ENCODE results near the gene ARID4A.
"Not testable (repeated sequence)": the region's sequence is repeated elsewhere in the genome, so short reads cannot be mapped to it uniquely, and the experiment has no call there.

Gene ARID4A

DNA sequence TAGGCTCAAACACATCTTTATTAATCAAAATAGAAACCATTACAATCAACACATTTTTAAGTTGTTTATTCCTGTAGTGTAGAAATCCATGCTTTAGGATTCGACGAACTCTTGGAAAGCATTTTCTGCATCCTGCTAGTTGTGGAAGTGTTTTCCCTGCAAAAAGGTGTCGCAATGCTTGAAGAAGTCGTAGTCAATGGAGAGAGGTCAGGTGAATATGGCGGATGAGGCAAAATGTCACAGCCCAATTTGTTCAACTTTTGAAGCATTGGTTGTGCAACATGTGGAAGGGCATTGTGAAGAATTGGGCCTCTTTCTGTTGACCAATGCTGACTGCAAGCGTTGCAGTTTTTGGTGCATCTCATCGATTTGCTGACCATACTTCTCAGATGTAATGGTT is 4.2 kb upstream of the ARID4A start:
- no peak for DNase-seq (ENCODE audit: low spot score)

DNA sequence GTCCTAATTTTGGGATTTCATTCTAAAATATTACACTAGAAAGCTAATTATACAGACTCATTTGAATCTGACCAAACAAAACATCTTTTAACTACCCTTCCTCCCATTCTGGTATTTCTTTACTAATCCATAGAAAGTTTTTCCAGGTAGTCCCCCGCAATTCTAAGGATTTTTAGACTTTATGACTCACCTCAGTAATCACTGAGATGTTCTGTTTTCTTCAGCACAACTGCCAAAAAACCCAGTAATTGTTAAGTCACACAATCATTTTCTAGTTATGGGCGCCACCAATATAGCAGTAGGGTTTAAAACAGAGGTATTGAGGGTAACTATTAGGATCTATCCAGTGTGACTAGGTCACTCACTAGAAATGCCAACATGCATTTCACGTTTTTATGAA is 1.6 kb upstream of the ARID4A start:
- DNase-seq (ENCODE audit: low spot score) = no peak

DNA sequence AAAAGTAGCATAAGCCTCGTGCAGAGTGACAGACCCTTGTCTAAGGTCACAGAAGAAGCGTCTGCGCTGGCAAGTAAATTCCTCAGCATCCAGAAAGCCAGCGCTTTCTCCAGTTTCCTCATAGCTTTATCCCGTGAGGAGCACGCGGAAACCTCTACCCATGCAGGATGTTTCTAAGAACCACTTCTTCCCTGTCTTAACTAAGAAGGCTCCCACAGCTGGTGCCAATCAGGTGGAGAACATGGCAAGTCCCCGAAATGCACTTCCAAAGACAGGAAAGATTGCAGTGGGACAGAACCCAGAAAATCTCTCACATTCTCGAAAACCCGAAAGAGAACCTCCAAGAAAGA is 968 bp upstream of the ARID4A start:
- DNase-seq (ENCODE audit: low spot score) = no peak

DNA sequence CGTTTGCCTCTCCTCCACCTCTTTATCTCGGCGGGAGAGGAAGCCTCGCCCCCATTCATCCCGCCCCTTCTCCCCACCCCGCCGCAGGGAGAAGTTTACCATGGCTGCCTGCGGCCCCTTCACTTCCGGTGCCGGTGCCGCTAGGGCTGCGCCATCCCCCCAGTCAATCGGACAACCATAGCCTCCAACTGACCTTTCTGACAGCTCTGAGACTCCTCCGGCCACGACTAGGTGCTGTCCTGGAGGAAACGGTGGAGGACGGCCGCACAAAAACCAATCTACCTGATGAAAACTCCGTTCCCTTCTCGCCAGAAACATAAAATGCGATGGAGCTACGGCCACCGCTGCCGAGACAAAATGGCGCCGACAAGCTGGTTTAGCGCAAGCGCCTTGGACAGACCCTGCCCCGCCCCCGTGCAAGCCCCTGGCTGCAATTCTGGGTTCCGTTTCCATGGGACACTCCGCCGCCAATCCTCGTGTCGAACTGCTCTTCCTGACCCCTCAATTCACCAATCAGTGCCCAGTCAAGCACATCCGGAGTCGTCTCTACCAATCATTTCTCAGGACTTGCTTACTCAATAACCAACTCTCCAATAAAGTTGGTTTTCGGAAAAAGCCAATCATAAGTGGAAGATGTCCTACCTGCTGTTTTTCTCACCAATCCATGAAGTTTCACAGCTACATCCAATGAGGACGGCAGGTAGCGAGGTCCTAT is 436 bp upstream of the ARID4A start:
- peak; percentile 100 for DNase-seq (ENCODE audit: low spot score)

DNA sequence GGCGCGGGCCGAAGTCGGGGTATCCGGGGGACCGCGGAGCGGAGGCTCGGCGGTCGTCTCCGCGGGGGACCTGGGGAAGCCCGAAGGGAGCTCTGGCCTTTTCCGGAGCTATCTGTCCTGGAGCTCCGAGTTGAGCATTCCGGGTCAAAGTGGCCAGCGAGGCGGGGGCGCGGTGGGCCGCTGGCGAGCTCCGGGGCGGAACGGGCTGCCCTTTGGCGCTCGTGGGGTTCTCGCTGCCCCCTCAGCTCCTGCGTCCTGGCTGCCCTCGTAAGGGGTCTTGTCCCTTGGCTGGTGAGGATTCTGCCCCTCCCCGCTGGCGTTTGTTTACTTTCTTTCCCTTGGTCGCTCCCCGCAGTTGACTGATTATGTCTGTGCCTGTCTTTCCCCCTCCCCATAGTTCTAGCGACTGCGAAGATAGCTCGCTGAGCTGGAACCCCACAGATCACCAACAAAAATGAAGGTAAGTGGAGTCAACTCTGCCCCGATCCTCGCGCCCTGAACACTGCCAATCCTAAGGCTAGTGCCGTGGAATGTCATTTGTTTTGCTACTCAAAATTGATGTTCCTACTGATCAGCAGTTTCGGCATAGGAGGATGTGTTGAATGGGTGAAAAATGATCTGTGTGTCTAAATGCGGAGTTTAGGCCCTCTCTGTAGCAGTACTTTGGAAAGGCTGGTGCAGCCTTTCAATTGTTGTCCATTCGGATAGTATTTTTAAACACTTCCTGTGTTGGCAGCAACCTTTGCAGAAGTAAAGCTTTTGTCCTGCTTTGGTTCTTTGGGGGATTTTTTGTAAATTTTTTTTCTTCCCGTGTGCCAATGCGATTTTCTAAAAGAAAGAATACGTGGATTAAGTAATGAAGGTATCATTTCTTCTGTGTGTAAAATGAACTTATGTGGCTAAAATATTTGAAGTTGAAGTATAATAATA is 1.3 kb downstream of the ARID4A start:
- peak; percentile 35 for DNase-seq (ENCODE audit: low spot score)

DNA sequence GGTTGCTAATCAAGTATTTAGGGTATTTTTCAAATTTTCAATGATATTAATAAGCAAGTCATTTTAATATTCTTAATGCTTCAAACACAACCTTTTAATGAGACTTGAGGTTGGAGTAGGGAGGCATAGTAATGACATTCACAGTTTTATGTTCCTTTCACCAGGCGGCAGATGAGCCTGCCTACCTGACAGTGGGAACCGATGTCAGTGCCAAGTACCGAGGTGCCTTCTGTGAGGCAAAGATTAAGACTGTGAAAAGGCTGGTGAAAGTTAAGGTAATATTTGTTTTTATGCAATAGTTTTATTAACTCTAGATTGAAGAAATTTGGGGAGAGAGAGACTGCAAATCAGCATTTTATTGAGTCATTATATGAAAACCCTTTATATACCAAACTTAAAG is 3.1 kb downstream of the ARID4A start:
- no peak for DNase-seq (ENCODE audit: low spot score)

DNA sequence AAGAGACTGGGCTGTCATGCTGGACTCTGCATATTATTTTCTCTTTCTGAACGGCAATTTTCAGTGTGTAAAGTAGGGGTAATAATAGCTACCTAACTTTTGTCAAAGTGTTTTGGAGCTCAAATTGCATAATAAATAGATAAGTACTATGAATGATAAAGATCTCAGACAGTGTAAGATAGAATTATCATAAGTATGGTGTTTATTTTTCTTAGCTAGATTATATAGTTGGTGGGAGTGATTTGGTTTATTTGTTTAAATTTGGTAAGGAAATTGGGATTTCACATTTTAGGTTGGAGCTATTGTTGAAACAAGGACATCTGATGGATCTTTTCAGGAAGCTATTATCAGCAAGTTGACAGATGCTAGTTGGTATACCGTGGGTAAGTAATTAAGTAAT is 7.4 kb downstream of the ARID4A start:
- DNase-seq (ENCODE audit: low spot score) = no peak

DNA sequence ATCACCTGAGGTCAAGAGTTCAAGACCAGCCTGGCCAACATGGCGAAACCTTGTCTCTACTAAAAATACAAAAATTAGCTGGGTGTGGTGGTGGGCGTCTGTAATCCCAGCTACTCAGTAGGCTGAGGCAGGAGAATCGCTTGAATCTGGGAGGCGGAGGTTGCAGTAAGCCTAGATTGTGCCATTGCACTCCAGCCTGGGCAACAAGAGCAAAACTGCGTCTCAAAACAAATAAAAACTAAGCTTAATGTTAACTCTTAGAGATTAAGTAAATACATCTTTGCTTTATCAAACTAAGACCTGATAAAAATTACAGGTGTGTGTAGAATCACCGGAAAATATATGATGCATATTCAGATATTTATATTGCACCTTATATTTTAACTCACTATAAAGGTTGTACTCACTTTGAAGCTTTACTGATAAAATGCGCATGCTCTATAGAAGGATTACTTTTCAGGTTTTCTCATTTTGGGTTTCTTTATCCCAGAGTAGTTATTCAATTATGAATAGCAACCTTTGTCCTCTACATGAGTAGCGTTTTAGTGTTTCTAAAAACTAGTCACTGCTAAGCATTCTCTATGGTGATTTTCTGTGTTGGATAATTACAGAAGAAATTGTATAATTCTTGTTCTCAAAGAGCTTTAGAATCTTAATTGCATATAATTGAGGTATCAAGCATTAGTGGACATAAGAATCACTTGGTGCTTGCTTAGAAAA is 9.4 kb downstream of the ARID4A start:
- no peak for DNase-seq (ENCODE audit: low spot score)

DNA sequence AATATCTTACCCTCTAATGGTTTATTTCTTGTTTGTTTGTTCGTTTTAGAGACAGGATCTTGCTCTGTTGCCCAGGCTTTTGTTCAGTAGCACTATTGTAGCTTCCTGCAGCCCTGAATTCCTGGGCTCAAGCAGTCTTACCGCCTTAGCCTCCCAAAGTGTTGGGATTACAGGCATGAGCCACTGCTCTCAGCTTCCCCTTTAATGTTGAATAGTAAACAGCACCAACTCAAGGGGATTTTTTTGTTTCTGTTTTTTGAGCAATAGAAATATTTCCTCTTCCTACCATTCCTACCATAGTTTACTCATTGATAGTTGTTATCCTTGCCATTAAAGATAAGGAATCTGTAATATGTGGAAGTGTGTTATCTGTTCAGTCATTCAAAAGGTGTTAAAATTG is 10.7 kb downstream of the ARID4A start:
- DNase-seq (ENCODE audit: low spot score) = no peak

DNA sequence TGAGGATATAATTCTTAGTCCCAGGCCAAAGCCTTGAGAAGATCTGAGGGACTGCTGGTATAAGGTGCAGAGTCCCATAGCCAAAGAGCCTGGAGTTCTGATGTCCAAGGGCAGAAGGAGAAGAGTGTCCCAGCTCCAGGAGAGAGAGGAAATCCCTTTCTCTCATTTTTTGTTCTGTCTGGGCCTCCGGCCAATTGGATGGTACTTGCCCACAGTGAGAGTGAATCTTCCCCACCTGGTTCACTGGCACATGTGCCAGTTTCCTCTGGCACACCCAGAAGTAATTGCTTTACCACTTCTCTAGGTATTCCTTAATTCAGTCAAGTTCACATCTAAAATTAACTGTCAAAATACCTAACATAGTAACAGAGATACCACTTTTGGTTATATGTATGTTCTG is 15.3 kb downstream of the ARID4A start:
- DNase-seq (ENCODE audit: low spot score) = no peak

DNA sequence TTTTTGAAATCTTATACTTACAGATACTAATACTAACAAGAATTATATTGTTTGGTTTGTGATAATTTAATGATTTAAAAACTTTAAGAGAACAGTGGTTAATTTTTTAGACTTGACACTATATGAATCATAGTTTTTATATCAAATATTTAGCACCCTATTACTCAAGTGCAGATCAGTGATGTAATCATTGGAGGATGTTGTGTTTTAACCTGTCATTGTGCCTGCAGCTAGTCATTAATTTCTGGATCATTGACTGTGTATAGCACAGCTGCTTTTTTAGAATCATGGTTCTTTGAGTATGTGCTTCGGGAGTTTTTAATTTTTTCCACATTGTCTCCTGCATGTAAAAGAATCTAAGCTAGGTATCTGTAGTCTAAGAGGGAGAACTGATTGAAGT is 17.3 kb downstream of the ARID4A start:
- no peak for DNase-seq (ENCODE audit: low spot score)

DNA sequence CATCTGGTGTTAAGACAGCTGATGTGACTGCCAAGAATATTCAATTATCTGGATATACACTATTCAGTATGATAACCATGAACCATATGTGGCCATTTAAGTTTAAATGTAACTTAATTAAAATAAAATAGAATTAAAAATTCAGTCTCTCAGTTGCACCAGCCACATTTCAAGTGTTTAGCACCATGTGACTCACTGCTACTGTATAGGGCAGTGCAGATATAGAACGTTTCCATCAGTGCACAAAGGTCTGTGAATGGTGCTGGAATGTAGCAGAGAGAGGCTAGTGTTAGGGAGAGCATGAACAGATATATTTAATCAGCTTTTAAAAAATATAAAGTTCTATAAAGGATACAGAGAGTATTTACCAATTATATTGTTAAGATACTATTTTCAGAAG is 28.7 kb downstream of the ARID4A start:
- DNase-seq (ENCODE audit: low spot score) = no peak

DNA sequence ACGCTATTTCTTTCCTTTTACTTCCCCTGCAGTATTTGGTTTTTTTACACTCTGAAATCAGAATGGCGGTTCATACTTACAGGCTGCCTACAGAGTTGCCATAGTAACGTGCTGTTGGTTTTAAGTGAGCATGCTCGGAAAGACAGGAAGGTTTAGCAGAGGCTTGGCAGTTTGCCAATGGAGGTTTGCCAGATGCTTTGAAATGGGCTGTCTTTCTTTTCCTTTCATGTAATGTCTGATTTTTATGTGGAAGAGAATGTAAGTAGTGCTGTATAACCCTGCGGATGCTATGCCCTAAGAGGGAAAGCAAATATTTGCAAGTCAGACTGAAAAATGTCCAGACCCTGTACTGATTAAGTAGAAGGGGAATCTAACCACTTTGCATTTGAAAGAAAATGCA is 32.8 kb downstream of the ARID4A start:
- peak; percentile 97 for DNase-seq (ENCODE audit: low spot score)

DNA sequence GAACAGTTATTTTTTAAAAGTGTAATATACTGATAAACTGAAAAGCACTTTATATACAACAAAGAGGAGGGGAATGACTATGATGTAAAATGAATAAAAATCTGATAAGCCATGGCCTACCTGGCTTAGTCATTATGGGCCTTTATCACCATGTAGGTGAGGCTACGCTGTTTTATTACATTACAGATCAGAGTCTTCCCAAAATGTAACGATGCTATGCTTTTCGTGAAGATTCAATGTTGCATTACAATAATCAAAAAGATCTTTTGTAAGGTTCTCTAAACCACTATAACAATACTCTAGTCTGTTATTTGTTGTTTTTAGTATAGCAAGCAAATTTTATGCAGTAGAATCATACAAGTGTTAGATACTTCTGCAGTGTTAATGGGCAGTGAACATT is 34.2 kb downstream of the ARID4A start:
- peak; percentile 40 for DNase-seq (ENCODE audit: low spot score)

DNA sequence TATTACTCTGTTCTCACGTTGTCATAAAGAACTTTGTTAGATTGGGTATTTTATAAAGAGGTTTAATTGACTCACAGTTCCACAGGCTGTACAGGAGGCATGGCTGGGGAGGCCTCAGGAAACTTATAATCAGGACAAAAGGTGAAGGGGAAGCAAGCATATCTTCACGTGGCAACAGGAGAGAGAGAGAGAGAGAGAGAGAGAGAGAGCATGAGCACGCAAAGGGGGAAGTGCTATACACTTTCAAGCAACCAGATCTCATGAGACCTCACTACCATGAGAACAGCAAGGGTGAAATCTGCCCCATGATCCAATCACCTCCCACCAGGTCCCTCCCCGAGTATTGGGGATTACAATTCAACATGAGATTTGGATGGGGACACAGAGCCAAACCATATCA is 41.3 kb downstream of the ARID4A start:
- not testable (repeated sequence) for DNase-seq (ENCODE audit: low spot score)

DNA sequence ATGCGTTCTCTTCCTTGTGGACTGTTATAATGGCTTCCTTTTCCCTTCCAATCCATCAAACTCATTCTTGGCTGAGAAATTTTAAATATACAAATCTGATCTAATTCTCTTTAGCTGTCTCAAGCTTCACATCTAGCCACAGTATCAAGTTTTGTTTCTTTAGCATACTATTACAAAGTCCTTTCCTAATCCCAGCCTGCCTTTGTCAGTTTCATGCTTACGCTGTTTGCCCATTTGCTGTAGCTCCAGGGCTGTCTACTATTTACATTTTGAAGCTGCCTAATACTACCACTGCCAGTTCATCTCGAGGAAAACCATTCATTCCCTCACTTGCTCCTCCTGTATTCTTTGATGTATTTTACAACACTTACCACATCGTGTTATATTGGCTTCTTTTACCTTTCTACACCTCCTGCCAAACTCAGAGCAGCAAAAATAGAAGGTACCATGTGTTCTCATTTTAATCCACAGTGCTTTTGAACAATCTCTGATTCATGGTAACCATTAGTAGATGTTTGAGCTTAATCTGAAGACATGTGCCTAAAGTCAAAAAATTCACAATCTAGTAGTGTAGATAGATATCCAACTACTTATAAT is 42.9 kb downstream of the ARID4A start:
- no peak for DNase-seq (ENCODE audit: low spot score)

DNA sequence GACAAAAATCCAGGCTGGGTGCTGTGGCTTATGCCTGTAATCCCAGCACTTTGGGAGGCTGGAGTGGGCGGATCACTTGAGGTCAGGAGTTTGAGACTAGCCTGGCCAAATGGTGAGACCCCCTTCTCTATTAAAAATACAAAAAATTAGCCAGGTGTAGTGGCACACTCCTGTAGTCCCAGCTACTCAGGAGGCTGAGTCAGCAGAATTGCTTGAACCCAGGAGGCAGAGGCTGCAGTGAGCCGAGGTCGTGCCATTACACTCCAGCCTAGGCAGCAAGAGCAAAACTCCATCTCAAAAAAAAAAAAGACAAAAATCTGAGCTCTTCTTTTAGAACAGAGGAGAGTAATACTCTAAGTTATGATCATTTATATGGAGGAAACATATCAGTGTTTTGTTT is 45.2 kb downstream of the ARID4A start:
- DNase-seq (ENCODE audit: low spot score) = not testable (repeated sequence)

DNA sequence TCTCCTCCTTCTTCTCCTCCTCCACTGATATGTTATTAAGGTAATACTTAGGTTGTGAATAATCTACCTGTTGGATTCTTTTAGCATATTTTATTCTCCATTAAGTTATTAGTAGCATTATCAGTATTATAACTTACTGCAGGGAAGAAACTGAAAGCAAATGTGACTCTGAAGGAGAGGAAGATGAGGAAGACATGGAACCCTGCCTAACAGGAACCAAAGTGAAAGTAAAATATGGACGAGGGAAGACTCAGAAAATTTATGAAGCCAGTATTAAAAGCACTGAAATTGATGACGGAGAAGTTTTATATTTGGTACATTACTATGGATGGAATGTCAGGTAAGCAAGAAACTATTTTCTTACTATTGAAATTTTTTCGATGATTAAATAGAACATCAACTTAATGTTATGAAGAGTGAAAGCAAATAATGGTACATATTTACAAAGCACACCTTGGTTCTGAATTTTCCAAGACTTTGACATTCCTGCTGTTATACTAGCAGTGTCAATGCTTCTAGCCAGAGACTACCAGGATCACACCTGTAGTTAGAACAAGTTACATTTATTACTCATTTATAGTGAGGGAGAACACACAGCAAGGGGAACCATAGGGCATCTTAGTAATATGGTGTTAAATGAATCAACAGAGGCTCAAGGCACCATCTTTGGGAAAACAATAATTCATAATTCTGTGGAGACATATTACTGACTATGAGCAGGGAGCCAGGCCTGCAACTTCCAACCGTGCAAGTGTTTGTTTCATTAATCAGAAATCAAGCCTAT is 55.4 kb downstream of the ARID4A start:
- no peak for DNase-seq (ENCODE audit: low spot score)

DNA sequence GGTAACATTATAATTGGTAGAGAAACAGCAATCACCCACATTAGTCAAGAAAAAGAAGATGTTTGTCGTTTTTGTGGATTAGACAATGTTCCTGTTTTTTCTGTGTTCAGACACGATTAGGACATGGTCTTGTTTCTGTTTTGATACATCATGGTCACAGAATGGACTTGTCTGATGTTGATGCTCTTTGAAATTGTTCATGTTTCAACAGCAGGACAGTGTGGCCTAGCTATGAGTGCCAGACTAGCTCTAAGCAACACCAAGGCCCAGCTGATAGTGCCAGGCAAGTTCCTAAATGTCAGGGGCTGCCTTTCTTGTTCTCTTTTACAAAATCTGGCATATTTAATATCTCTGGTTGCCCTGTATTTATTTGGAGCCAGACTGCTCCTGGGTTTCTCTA is 56.5 kb downstream of the ARID4A start:
- DNase-seq (ENCODE audit: low spot score) = no peak

DNA sequence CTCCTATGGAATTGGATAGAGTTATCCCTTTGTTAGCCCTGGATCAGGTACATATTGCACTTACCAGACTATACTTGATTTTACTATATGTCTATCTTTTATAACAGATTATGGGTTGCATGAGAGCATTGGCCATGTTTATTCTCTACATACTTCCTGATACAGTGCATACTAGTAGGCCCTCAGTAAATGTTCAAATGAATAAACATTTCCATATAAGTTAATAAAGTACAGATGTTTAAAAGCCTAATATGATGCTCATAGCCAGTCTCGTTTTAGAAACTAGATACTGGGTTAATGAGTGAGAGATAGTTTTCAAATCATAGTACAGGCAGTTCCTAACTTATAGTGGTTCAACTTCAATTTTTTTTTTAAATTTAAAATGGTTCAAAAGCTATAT is 57.9 kb downstream of the ARID4A start:
- no peak for DNase-seq (ENCODE audit: low spot score)

DNA sequence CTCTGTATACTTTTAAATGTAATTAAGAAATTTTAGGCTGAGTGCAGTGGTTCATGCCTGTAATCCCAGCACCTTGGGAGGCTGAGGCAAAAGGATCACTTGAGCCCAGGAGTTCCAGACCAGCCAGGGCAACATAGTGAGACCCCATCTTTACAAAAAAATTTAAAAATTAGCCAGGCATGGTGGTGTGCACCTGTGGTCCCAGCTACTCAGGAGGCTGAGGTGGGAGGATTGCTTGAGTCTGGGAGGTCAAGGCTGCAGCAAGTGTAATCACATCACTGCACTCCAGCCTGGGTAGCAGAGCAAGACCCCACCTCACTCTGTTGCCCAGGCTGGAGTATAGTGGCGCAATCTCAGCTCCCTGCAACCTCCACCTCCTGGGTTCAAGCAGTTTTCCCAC is 63.9 kb downstream of the ARID4A start:
- not testable (repeated sequence) for DNase-seq (ENCODE audit: low spot score)
